ENCODE results near the gene MAP1LC3B. TPM values are rescaled to one million over a fixed set of nuclear protein-coding genes. Genes with fewer than 3 reads are reported as not detected.
"Not testable (repeated sequence)": the region's sequence is repeated elsewhere in the genome, so short reads cannot be mapped to it uniquely, and the experiment has no call there.

Gene MAP1LC3B
- polyA plus RNA-seq, 1 donor: 44.7 TPM

- Histone ChIP-seq H3K4me3 (ENCODE audit: low read length) (no peak overlapping the region), H3K36me3 (ENCODE audit: control insufficient read depth, insufficient read depth, low read length) (peaks cover 9% of the 10 kb centered on the region), H3K27me3 (ENCODE audit: control insufficient read depth, insufficient read depth, low read length) (no peaks in the 10 kb centered on the region), H3K9me3 (ENCODE audit: control insufficient read depth, low read depth, low read length) (no peaks in the 10 kb centered on the region), H3K4me1 (ENCODE audit: control insufficient read depth, insufficient read depth, low read length) (no peaks in the 10 kb centered on the region), H3K27ac (ENCODE audit: low read length) (no peak overlapping the region)
- WGBS (ENCODE audit: insufficient coverage, low lambda C conversion rate): 100% methylated on average over 1 of the region's 14 CpGs
- no peak for DNase-seq
Observed at GRCh38 chr16:87369117-87369765, 22.9 kb upstream of the MAP1LC3B start.

GRCh38 chr16:87369796-87370719 is 22.1 kb upstream of the MAP1LC3B start:
- no peak overlapping the region for H3K27ac ChIP-seq (ENCODE audit: low read length)
- DNase-seq: no peak
- H3K9me3 ChIP-seq (ENCODE audit: control insufficient read depth, low read depth, low read length): no peaks in the 10 kb centered on the region
- H3K4me3 ChIP-seq (ENCODE audit: low read length): no peak overlapping the region
- no peaks in the 10 kb centered on the region for H3K4me1 ChIP-seq (ENCODE audit: control insufficient read depth, insufficient read depth, low read length)
- WGBS (ENCODE audit: insufficient coverage, low lambda C conversion rate): no CpG with 5 or more reads among the region's 16 CpGs
- H3K36me3 ChIP-seq (ENCODE audit: control insufficient read depth, insufficient read depth, low read length): peaks cover 9% of the 10 kb centered on the region
- no peaks in the 10 kb centered on the region for H3K27me3 ChIP-seq (ENCODE audit: control insufficient read depth, insufficient read depth, low read length)

- Histone ChIP-seq H3K4me1 (ENCODE audit: control insufficient read depth, insufficient read depth, low read length) (no peaks in the 10 kb centered on the region), H3K4me3 (ENCODE audit: low read length) (no peak overlapping the region), H3K27ac (ENCODE audit: low read length) (no peak overlapping the region), H3K9me3 (ENCODE audit: control insufficient read depth, low read depth, low read length) (no peaks in the 10 kb centered on the region), H3K36me3 (ENCODE audit: control insufficient read depth, insufficient read depth, low read length) (peaks cover 7% of the 10 kb centered on the region), H3K27me3 (ENCODE audit: control insufficient read depth, insufficient read depth, low read length) (no peaks in the 10 kb centered on the region)
- no CpG with 5 or more reads among the region's 20 CpGs for WGBS (ENCODE audit: insufficient coverage, low lambda C conversion rate)
- no peak for DNase-seq
Observed at GRCh38 chr16:87371261-87371866, 20.8 kb upstream of the MAP1LC3B start.

GRCh38 chr16:87372305-87372704 is 19.8 kb upstream of the MAP1LC3B start:
- peaks cover under 1% of the 10 kb centered on the region for H3K36me3 ChIP-seq (ENCODE audit: control insufficient read depth, insufficient read depth, low read length)
- H3K27me3 ChIP-seq (ENCODE audit: control insufficient read depth, insufficient read depth, low read length): no peaks in the 10 kb centered on the region
- no peaks in the 10 kb centered on the region for H3K9me3 ChIP-seq (ENCODE audit: control insufficient read depth, low read depth, low read length)
- no peak overlapping the region for H3K27ac ChIP-seq (ENCODE audit: low read length)
- H3K4me3 ChIP-seq (ENCODE audit: low read length): no peak overlapping the region
- no peak for DNase-seq
- no CpG with 5 or more reads among the region's 4 CpGs for WGBS (ENCODE audit: insufficient coverage, low lambda C conversion rate)
- no peaks in the 10 kb centered on the region for H3K4me1 ChIP-seq (ENCODE audit: control insufficient read depth, insufficient read depth, low read length)

GRCh38 chr16:87374313-87374712 is 17.8 kb upstream of the MAP1LC3B start:
- no peak for DNase-seq
- H3K9me3 ChIP-seq (ENCODE audit: control insufficient read depth, low read depth, low read length): no peaks in the 10 kb centered on the region
- peaks cover 2% of the 10 kb centered on the region for H3K4me1 ChIP-seq (ENCODE audit: control insufficient read depth, insufficient read depth, low read length)
- 100% methylated on average over 2 of the region's 13 CpGs for WGBS (ENCODE audit: insufficient coverage, low lambda C conversion rate)
- H3K4me3 ChIP-seq (ENCODE audit: low read length): no peak overlapping the region
- H3K27ac ChIP-seq (ENCODE audit: low read length): no peak overlapping the region
- no peaks in the 10 kb centered on the region for H3K36me3 ChIP-seq (ENCODE audit: control insufficient read depth, insufficient read depth, low read length)
- no peaks in the 10 kb centered on the region for H3K27me3 ChIP-seq (ENCODE audit: control insufficient read depth, insufficient read depth, low read length)

GRCh38 chr16:87375426-87376135 is 16.6 kb upstream of the MAP1LC3B start:
- Histone ChIP-seq H3K27me3 (ENCODE audit: control insufficient read depth, insufficient read depth, low read length) (no peaks in the 10 kb centered on the region), H3K4me1 (ENCODE audit: control insufficient read depth, insufficient read depth, low read length) (peaks cover 2% of the 10 kb centered on the region), H3K9me3 (ENCODE audit: control insufficient read depth, low read depth, low read length) (no peaks in the 10 kb centered on the region), H3K36me3 (ENCODE audit: control insufficient read depth, insufficient read depth, low read length) (no peaks in the 10 kb centered on the region), H3K27ac (ENCODE audit: low read length) (no peak overlapping the region), H3K4me3 (ENCODE audit: low read length) (no peak overlapping the region)
- no CpG with 5 or more reads among the region's 9 CpGs for WGBS (ENCODE audit: insufficient coverage, low lambda C conversion rate)
- DNase-seq: no peak

GRCh38 chr16:87376660-87377059 is 15.5 kb upstream of the MAP1LC3B start:
- Histone ChIP-seq H3K9me3 (ENCODE audit: control insufficient read depth, low read depth, low read length) (no peaks in the 10 kb centered on the region), H3K36me3 (ENCODE audit: control insufficient read depth, insufficient read depth, low read length) (no peaks in the 10 kb centered on the region), H3K27me3 (ENCODE audit: control insufficient read depth, insufficient read depth, low read length) (no peaks in the 10 kb centered on the region), H3K4me1 (ENCODE audit: control insufficient read depth, insufficient read depth, low read length) (peaks cover 8% of the 10 kb centered on the region), H3K27ac (ENCODE audit: low read length) (no peak overlapping the region), H3K4me3 (ENCODE audit: low read length) (no peak overlapping the region)
- 83% methylated on average over 1 of the region's 6 CpGs for WGBS (ENCODE audit: insufficient coverage, low lambda C conversion rate)
- no peak for DNase-seq

GRCh38 chr16:87379312-87379752 is 12.8 kb upstream of the MAP1LC3B start:
- WGBS (ENCODE audit: insufficient coverage, low lambda C conversion rate): no CpG with 5 or more reads among the region's 3 CpGs
- H3K9me3 ChIP-seq (ENCODE audit: control insufficient read depth, low read depth, low read length); H3K27me3 ChIP-seq (ENCODE audit: control insufficient read depth, insufficient read depth, low read length); H3K4me3 ChIP-seq (ENCODE audit: low read length); H3K36me3 ChIP-seq (ENCODE audit: control insufficient read depth, insufficient read depth, low read length): not testable (repeated sequence)
- Histone ChIP-seq H3K4me1 (ENCODE audit: control insufficient read depth, insufficient read depth, low read length) (peaks cover 13% of the 10 kb centered on the region), H3K27ac (ENCODE audit: low read length) (peak overlapping the region; percentile 49)
- peak; percentile 69 to 84 for DNase-seq

- H3K36me3 ChIP-seq (ENCODE audit: control insufficient read depth, insufficient read depth, low read length): no peaks in the 10 kb centered on the region
- H3K4me1 ChIP-seq (ENCODE audit: control insufficient read depth, insufficient read depth, low read length): peaks cover 17% of the 10 kb centered on the region
- no peak overlapping the region for H3K27ac ChIP-seq (ENCODE audit: low read length)
- H3K9me3 ChIP-seq (ENCODE audit: control insufficient read depth, low read depth, low read length): no peaks in the 10 kb centered on the region
- H3K4me3 ChIP-seq (ENCODE audit: low read length): no peak overlapping the region
- DNase-seq: no peak
- WGBS (ENCODE audit: insufficient coverage, low lambda C conversion rate): no CpG with 5 or more reads among the region's 10 CpGs
- H3K27me3 ChIP-seq (ENCODE audit: control insufficient read depth, insufficient read depth, low read length): no peaks in the 10 kb centered on the region
Observed at GRCh38 chr16:87380403-87380802, 11.7 kb upstream of the MAP1LC3B start.

- DNase-seq: peak in 1 of 2 donors; percentile 28
- no peak overlapping the region for H3K27ac ChIP-seq (ENCODE audit: low read length)
- 100% methylated on average over 1 of the region's 4 CpGs for WGBS (ENCODE audit: insufficient coverage, low lambda C conversion rate)
- H3K4me3 ChIP-seq (ENCODE audit: low read length): no peak overlapping the region
- H3K27me3 ChIP-seq (ENCODE audit: control insufficient read depth, insufficient read depth, low read length): no peaks in the 10 kb centered on the region
- H3K36me3 ChIP-seq (ENCODE audit: control insufficient read depth, insufficient read depth, low read length): no peaks in the 10 kb centered on the region
- H3K4me1 ChIP-seq (ENCODE audit: control insufficient read depth, insufficient read depth, low read length): peaks cover 17% of the 10 kb centered on the region
- no peaks in the 10 kb centered on the region for H3K9me3 ChIP-seq (ENCODE audit: control insufficient read depth, low read depth, low read length)
Observed at GRCh38 chr16:87380881-87381280, 11.3 kb upstream of the MAP1LC3B start.
